GM19351 (cell line): ENCODE data around the gene RCE1.
"Not testable (repeated sequence)": the region's sequence is repeated elsewhere in the genome, so short reads cannot be mapped to it uniquely, and the experiment has no call there.

Experiments
- ATAC-seq: cut with Tn5 transposase; IDR thresholded peaks from one replicate; pipeline ENCODE4 v1.9.1; 2021; ENCODE audit warnings: mild to moderate bottlenecking, moderate library complexity; ENCODE audit not compliant: unreplicated experiment

RCE1 gene, protein sequence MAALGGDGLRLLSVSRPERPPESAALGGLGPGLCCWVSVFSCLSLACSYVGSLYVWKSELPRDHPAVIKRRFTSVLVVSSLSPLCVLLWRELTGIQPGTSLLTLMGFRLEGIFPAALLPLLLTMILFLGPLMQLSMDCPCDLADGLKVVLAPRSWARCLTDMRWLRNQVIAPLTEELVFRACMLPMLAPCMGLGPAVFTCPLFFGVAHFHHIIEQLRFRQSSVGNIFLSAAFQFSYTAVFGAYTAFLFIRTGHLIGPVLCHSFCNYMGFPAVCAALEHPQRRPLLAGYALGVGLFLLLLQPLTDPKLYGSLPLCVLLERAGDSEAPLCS

DNA sequence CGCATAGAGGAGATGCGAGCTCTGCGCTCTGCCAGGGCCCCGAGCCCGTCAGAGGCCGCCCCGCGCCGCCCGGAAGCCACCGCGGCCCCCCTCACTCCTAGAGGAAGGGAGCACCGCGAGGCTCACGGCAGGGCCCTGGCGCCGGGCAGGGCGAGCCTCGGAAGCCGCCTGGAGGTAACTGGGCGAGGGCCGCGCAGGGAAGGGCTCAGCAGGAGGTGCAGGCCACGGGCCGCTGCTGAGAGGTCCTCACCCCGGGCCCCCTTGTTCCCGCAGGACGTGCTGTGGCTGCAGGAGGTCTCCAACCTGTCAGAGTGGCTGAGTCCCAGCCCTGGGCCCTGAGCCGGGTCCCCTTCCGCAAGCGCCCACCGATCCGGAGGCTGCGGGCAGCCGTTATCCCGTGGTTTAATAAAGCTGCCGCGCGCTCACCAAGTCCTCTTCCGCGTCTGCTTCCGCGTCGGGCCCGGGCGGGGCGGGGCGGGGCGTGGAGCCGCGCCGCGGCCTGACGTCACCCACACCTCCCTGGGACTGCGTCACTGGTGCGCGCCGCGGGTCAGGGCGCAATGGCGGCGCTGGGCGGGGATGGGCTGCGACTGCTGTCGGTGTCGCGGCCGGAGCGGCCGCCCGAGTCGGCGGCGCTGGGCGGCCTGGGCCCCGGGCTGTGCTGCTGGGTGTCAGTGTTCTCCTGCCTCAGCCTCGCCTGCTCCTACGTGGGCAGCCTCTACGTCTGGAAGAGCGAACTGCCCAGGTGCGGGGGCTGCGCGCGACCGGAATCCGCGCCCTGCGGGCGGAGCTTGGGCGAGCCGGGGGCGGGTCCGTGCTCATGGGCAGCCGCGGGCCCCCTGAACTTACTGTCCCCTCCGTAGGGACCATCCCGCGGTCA, at the start of gene RCE1:
RCE1 (plus strand) TSS at position 546 of the 880 bp plus-strand sequence; CDS start at position 561, 15 bp downstream.
- peak; percentile 85 for ATAC-seq

DNA sequence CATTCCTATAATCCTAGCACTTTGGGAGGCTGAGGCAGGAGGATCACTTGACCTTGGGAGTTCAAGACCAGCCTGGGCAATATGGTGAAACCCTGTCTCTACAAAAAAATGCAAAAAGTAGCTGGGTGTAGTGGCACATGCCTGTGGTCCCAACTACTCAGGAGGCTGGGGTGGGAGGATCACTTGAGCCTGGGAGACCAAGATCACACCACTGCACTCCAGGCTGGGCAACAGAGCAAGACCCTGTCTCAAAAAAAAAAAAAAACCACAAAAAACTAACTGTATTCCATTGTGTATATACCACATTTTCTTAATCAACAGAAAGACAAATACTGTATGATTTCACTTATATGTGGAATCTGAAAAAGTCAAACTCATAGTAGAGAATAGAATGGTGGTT, 43.4 kb upstream of the RCE1 start:
- not testable (repeated sequence) for ATAC-seq

DNA sequence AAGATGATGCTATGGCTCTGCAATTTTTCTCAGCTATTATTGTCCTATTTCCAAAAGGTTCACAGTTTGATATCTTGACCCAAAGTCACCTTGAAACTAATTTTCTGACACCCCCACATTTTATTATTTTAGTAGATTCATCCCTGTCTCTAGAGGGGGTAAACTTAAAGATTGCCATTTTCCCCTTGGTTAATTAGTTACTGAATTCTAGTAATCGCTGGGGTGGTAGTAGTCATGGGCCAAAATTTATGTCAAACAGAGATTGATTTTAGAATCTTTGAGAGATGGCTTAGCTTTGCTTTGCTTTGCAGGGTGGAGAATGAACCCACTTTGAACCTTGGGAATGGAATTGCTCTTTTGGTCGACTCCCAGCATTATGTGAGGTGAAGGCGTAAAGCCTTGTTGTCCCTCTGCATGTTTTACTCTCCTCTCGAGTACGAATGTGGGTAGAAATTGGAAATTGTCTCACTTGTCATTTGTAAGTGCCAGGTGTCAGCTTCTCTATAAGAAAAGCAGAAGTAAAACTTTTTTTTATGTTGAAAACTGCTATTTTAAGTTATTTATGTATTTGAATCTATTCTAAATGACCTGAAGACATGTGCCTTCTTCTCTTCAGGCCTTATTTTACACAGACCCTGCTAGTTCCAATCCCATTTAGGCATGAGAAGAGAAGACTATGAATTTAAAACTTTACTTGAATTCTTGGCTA, 42.4 kb upstream of the RCE1 start:
- ATAC-seq, result no peak

DNA sequence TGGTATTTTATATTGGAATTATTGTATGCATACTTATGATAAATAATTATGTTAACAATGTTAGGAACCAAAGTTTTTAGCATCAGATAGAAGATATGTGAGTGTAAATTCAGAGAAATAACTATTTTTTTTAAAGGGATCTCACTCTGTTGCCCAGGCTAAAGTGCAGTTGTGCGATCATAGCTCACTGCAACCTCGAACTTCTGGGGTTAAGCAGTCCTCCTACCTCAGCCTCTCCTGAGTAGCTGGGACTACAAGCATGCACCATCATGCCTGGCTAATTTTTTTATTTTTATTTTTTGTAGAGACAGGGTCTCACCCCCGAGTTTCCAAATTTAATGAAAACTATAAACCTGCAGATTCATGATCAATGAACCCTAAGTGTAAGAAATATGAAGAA, 33.6 kb upstream of the RCE1 start:
- no peak for ATAC-seq

DNA sequence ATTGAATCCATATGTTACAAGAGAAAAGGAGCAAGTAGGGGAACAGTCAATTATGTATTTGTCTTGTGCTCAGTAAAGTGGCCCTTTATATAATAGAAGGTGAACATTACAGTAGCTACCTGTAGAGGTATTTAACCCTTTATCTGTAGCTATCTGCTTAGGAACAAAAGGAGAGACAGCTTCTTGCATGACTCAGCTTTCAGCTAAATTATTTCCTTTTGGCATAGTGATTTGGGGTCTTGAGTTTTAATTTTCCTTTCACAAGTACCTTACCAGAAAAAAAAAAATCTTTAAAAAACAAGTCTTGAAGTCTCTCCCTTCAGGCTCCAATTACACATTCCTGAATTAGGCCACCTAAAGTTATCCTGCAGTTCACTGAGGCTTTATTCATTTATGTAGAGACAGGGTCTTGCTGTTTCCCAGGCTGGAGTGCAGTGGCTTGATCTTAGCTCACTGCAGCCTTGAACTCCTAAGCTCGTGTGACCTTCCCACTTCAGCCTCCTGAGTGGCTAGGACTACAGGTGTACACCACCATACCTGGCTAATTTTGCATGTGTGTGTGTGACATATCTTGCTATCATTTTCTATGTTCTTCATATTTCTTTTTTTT, 32.6 kb upstream of the RCE1 start:
- no peak for ATAC-seq

DNA sequence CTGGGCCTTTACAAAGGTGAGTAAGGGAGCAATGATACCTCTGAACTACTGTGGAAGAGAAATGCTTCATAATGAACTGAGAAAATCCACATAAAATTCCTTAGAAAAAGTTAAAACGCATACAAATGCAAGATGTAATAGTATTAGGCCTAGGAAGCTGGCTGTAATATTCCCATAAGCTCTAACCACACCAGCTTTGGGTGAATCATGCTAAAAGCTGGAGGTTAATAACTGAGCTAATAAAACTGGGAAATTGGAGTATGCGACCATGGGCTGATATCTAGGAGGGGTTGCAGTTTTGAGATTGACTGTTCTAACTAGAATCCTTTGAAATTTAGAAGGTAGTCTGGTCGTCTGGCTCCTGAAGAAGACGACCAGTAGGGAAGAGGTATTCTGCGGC, 28.6 kb upstream of the RCE1 start:
- ATAC-seq, result no peak

DNA sequence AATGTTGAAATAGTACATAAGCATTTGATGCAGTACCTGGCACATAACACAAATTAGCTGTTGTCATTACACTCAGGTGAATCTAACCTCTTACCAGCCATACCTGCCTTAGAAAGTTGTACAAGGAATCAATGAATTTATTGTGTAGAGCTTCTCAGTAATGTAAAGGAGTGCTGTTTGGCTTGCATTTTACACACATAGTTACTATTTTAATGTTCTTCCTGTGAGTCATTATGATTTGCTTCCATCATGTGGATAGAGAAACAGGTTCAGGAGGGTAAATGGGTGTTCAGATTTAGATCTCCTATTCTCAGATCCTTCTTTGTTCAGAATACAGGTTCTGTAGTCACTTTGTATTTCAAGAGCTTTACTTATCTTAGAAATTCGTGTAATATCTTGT, 27.6 kb upstream of the RCE1 start:
- ATAC-seq, result no peak

DNA sequence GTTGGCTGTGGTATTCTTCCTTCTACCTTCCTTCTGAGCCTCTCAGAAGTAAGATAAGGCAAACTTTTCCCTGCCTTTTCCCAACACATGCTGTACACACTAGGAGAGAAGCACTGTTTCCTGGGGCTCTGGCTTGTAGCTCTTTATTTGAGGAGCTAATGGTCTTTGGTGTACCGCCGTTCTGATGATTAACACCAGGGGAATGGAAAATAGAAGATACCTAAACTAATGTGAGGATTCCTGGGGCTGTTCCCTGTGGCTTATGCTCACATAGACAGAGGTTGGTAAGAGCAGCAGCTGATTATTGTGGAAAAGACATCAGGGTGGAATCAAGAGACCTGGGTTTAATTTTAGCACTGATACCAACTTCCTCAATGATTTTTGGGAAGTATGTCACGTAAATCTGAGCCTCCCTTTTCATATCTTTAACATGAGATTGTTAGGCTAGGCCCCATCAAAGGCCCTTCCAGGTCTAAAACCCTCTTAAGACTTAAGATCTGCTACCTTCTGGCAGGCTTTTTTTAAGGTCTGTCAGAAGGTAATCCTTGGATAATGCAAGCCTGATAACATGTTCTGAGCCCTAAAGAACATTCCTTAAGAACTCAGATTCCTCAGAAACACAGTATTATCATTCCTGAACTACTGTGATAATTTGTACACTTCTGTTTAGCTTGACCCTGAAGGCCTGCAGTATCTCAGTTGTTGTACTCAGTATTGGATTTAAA, 24.8 kb upstream of the RCE1 start:
- ATAC-seq, result no peak

DNA sequence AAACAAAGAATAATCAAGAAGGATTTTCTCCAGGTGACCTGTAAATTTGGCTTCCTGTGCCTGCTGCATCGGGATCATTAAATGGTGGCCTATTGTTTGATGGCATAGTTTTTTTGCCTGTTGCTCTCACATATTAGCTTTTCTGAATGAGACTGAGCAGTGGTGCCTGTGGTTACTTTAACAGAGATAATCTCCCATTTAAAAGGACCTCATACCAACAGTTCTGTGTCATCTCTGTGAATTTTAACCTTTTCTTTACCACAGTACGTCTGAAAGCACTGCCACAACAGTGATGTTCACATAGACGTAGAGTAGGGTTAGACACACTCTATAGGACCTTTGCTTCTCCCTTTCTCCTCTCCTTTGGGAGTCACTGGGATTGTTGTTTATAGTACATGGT, 22.9 kb upstream of the RCE1 start:
- ATAC-seq, result no peak

DNA sequence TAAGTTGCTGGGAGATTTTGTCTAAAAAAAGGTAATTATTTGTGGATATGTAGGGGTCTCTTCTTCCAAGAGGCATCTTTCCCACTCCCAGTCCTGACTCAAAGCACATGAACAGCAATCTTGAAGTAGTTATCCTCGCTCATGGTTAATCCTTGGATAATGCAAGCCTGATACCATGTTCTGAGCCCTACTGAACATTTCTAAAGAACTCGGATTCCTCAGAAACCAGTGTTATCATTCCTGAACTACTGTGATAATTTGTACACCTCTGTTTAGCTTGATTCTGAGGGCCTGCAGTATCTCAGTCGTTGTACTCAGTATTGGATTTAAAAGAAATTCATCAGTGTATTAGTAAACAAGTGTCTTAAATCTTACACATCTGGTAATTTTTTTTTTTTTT, 22.3 kb upstream of the RCE1 start:
- no peak for ATAC-seq

DNA sequence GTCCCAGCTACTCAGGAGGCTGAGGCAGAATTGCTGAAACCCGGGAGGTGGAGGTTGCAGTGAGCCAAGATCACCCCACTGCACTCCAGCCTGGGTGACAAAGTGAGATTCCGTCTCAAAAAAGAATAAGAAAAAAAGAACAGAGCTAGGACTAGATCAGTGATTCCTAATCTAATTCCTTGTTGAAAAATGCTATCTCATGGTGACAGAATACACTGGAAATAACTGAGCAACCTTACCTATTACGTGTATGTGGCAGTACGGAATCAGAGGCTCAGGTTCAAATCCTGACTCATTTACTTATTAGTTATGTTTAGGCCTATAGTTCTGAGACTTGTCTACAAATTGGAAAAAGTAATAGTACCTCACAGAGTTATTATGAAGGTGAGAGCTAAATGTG, 19.5 kb upstream of the RCE1 start:
- no peak for ATAC-seq

DNA sequence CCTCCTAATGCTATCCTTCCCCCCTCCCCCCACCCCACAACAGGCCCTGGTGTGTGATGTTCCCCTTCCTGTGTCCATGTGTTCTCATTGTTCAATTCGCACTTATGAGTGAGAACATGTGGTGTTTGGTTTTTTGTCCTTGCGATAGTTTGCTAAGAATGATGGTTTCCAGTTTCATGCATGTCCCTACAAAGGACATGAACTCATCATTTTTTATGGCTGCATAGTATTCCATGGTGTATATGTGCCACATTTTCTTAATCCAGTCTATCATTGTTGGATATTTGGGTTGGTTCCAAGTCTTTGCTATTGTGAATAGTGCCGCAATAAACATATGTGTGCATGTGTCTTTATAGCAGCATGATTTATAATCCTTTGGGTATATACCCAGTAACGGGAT, 18.7 kb upstream of the RCE1 start:
- not testable (repeated sequence) for ATAC-seq

DNA sequence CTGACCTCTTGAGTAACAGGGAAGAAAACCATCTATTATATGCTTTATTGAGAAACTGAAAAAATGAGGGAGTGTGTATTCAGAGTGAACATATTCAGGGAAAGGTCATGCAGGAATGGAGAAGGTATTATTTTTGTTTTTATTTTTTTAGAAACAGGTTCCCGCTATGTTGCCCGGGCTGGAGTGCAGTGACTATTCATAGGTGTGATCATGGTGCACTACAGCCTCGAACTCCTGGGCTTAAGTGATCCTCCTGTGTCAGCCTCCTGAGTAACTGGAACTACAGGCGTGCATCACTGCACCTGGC, 8.7 kb upstream of the RCE1 start:
- no peak for ATAC-seq

DNA sequence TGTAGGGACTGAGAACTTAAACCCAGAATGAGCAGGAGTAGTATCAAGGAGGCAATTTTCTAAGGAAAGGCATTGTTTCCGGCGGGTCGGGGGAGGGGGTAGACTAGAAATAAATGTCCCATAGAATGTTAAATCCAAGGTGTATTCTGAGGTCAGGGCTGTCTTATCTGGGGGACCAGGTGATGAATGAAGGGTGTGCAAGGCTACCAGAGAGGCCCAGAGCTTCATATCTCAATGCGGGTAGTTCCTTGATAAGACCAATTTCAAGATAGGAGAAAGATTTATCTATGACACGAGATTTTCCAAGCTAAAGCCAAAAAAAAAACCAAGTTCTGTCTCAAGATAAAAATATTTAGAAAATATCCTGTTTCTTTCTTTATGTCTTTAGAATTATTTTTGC, 8.3 kb upstream of the RCE1 start:
- ATAC-seq, result no peak

DNA sequence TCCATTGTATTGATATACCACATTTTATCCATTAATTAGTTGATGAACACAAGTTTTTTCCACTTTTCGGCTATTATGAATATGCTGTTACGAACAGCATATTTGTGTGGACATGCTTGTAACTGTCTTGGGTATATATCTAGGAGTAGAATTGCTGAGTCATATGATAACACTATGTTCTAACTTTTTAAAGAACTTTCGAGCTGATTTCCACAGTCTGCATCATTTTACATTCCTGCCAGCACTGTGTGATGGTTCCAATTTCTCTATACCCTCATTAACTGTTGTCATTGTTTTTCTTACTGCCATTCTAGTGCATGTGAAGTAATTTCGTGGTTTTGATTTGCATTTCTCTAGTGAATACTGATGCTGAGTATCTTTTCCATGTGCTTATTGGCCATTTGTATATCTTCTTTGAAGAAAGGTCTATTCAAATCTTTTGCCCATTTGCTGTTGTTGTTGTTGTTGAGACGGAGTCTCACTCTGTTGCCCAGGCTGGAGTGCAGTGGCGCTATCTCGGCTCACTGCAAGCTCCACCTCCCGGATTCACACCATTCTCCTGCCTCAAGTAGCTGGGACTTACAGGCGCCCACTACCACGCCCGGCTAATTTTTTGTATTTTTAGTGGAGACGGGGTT, 7.4 kb upstream of the RCE1 start:
- ATAC-seq, result no peak

DNA sequence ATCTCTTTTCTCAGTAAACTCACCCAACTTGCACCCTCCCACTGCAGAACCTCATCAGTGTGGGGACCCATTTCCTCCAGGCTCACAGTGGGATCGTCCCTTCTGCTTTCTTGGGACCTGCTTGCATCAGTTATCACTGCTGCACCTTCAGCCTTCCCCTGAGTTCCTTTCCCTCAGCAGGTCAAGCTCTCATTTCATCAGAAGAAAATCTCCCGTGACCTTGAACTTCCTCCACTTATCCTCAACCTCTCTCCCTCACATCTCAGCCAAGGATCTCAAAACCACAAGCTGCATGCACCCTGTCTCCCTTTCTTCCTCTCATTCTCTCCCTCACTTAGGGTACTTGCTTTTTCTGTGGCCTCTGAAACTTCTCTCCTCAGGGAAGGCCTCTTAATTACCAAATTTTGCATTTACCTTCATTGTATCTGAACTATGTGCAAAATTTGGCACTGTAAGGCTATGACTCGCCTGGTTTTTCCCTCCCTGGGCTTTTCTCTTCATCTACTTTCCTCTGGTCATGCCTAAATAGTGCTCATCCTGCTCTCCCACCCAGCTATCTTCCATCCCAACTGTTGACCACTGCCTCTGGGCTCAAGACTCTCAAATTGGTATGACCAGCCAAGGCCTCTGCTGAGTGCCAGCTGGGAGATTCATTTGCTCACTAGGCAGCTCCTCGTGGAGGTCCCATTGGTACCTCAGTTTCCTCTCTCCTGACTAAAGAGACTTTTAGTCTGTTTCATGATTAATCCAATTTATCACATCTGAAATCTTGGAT, 2.7 kb upstream of the RCE1 start:
- ATAC-seq, result no peak

DNA sequence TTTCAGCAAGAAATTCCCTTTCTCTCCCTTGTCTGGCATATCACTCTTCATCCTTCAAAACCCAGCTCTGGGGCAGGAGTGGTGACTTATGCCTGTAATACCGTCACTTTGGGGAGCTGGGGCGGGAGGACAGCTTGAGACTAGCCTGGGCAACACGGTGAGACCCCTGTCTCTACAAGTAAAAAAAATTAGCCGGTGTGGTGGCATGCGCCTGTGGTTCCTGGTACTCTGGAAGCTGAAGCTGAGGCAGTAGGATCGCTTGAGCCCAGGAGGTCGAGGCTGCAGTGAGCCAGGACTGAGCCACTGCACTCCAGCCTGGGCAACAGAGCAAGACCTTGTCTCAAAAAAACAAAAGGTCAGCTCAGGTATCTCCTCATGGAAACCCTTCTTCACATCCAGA, 1.4 kb upstream of the RCE1 start:
- ATAC-seq, result no peak

DNA sequence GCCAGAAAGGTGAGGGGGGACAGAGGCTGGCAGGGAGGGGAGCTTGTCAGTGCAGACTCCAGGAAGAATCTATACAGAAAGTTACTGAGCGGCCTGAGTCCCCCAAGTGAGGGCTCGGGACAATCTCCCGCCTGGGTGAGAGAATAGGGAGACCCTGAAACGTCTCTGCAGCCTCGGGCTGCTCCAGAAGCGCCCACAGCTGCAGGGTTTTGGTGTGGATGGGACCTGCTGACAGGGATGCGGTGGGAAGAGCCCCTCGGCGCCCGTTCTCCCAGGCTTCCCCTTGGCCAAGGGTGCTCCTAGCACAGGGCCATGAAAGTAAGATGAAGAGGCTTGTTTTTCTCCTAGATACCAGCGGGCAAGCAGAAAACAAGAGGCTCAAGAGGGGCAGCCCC, 743 bp upstream of the RCE1 start:
- ATAC-seq, result no peak

DNA sequence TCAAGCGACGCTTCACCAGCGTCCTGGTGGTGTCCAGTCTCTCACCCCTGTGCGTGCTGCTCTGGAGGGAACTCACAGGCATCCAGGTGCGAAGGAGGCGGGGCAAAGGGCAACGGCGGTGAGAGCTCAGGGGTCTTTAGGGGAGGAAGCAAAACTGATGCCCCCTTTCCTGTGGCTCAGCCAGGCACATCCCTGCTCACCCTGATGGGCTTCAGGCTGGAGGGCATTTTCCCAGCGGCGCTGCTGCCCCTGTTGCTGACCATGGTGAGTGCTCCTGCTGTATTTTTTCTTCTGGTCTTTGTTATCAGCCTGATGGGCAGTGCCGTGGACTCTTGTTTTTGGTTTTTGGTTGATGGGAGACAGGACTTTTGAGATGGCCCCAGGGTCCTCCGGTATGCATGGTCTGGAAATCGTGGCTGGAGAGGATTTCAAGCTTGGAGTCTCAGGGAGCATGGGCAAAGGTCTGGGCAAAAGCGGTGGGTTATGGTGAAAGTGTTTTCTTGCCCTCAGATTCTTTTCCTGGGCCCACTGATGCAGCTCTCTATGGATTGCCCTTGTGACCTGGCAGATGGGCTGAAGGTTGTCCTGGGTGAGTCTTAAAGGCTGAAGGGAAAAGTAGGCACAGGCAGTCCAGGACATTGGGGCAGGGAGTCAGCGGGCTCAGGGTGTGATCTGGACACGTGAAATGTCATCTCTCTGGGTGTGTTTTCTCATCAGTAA, 695 bp downstream of the RCE1 start:
- no peak for ATAC-seq
